ENCODE measurements around the gene AUTS2. TPM values are rescaled to one million over a fixed set of nuclear protein-coding genes. Genes with fewer than 3 reads are reported as not detected.

The AUTS2 gene
- total and polyA plus RNA-seq, 10 donors, result 6.1 to 54.8 (median 29.1) TPM

GRCh38 chr7:70460562-70460961, 862.3 kb downstream of the AUTS2 start:
- Histone ChIP-seq H3K27ac (no peak overlapping the region), H3K27me3 (replicated peaks in 1 of 7) (no peaks in the 10 kb centered on the region), H3K36me3 (no peaks in the 10 kb centered on the region), H3K9me3 (no peaks in the 10 kb centered on the region), H3K4me3 (no peak overlapping the region), H3K4me1 (peaks cover 0 to 29% (median 16%) of the 10 kb centered on the region in 6 donors)
- intact Hi-C loops (cut with DNase I; ENCODE audit: low total_unique reads), result no loop called here
- DNase-seq, result no peak
- TF ChIP-seq POLR2A (IDR thresholded peaks at IDR 0.05) (no peak), CTCF (IDR thresholded peaks at IDR 0.05 in 8 of 11, conservative IDR thresholded peaks at IDR 0.05 in 3 of 11) (no peak), POLR2AphosphoS5 (IDR thresholded peaks at IDR 0.05) (no peak)
- 91 to 96% (median 94%) methylated on average over 5 to 6 of the region's 6 CpGs for WGBS, 5 donors

- DNase-seq, result no peak
- H3K4me1 ChIP-seq, result peaks cover 0 to under 1% (median 0%) of the 10 kb centered on the region in 6 donors
- TF ChIP-seq POLR2A (IDR thresholded peaks at IDR 0.05) (no peak), POLR2AphosphoS5 (IDR thresholded peaks at IDR 0.05) (no peak), CTCF (IDR thresholded peaks at IDR 0.05 in 8 of 11, conservative IDR thresholded peaks at IDR 0.05 in 3 of 11) (no peak)
- no peaks in the 10 kb centered on the region for H3K36me3 ChIP-seq
- H3K27ac ChIP-seq, result no peak overlapping the region
- intact Hi-C loops (cut with DNase I; ENCODE audit: low total_unique reads), result no loop called here
- 83 to 93% (median 89%) methylated on average over 5 of the region's 5 CpGs for WGBS, 5 donors
- no peaks in the 10 kb centered on the region for H3K27me3 ChIP-seq (replicated peaks in 1 of 7)
- no peaks in the 10 kb centered on the region for H3K9me3 ChIP-seq
- H3K4me3 ChIP-seq, result no peak overlapping the region
Measured at GRCh38 chr7:70463352-70463938, 865.2 kb downstream of the AUTS2 start.

GRCh38 chr7:70466725-70467364, 868.6 kb downstream of the AUTS2 start:
- no peak for DNase-seq
- H3K4me3 ChIP-seq, result no peak overlapping the region
- no peak overlapping the region for H3K27ac ChIP-seq
- intact Hi-C loops (cut with DNase I; ENCODE audit: low total_unique reads), result no loop called here
- no peaks in the 10 kb centered on the region for H3K4me1 ChIP-seq
- no peaks in the 10 kb centered on the region for H3K36me3 ChIP-seq
- H3K27me3 ChIP-seq (replicated peaks in 1 of 7), result no peaks in the 10 kb centered on the region
- 72 to 76% (median 75%) methylated on average over 5 of the region's 5 CpGs for WGBS, 5 donors
- H3K9me3 ChIP-seq, result no peaks in the 10 kb centered on the region
- no peak for TF ChIP-seq POLR2AphosphoS5 (IDR thresholded peaks at IDR 0.05)
- TF ChIP-seq CTCF (IDR thresholded peaks at IDR 0.05 in 8 of 11, conservative IDR thresholded peaks at IDR 0.05 in 3 of 11), result no peak
- TF ChIP-seq POLR2A (IDR thresholded peaks at IDR 0.05), result no peak

- no peaks in the 10 kb centered on the region for H3K27me3 ChIP-seq (replicated peaks in 1 of 7)
- 65 to 72% (median 69%) methylated on average over 10 of the region's 10 CpGs for WGBS, 5 donors
- no peaks in the 10 kb centered on the region for H3K36me3 ChIP-seq
- H3K9me3 ChIP-seq, result no peaks in the 10 kb centered on the region
- no peak overlapping the region for H3K27ac ChIP-seq
- intact Hi-C loops (cut with DNase I; ENCODE audit: low total_unique reads), result no loop called here
- no peak overlapping the region for H3K4me3 ChIP-seq
- TF ChIP-seq POLR2A (IDR thresholded peaks at IDR 0.05) (no peak), CTCF (IDR thresholded peaks at IDR 0.05 in 8 of 11, conservative IDR thresholded peaks at IDR 0.05 in 3 of 11) (no peak)
- H3K4me1 ChIP-seq, result no peaks in the 10 kb centered on the region
- DNase-seq, result no peak
Measured at GRCh38 chr7:70470746-70471145, 872.5 kb downstream of the AUTS2 start.

All from spleen (tissue), 11 donors.